ENCODE measurements around the gene CRHBP.
"Not testable (repeated sequence)": the region's sequence is repeated elsewhere in the genome, so short reads cannot be mapped to it uniquely, and the experiment has no call there.

Gene CRHBP

DNA sequence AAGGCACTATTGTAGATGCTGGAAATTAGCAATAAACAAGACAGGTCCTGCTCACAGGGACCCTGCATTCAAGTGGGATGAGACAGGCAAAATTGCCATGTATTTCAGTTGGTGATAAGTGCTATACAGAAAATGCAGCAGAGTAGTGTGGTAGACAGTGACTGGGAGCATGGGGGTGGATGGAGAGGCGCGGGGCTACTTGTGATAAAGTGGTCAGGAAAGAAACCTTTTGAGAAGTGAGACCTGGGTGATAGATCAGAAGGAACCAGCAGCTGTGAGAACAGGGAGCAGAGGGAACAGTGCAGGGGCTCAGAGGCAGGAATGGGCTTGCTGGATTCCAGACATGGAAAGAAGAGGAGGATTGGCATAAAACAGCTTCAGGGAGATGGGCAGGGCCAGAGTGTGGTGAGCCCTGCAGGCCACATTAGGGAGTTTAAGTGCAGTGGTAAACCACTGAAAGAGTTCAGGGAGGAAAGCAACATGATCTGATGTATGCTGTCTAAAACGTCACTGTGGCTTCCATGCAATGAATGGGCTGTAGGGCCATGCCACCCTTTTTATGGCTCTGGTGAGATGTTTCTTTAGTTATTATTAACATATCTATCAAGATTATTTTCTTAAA lies 7.3 kb downstream of the CRHBP start:
- peak; percentile 51 for DNase-seq

GRCh38 chr5:76964060-76964459 lies 11.2 kb downstream of the CRHBP start:
- DNase-seq, result no peak

DNA sequence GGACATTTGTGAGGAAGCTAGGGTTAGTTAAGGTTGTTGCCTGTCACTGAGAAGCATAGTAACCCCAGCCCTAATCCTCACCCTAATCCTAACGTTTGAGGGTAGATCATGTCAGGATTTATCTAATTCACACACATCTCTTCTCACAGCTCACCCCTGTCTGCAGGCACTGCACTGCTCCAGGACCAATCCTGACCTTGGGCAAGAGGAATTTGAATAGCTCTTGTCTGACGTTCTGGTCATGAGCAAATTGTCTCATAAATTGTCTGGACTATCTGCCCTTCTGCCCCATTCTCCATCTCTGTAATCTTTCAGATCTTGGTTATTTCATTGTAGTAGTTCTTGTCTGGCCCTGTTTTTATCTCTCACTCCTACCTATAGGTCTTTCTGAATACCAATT lies 18.7 kb downstream of the CRHBP start:
- no peak for DNase-seq

DNA sequence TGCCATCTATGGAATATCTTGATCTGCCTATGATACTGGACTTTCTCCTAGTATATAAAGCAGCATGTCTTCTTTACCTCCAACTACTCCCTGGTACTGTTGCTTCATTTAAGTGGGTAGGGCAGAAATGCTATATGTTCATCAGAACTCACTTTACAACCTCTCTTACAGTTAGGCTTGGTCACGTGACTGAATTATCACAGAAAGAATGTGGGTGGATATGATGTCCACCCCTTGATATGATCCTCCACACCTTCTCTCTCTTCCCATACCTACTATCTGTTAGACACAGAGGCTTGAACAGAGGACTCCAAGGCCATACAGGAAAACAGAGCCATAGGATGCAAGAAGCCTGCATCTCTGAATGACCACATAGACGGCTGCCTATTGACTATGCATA lies 19.8 kb downstream of the CRHBP start:
- no peak for DNase-seq

- no peak for DNase-seq
Measured at GRCh38 chr5:76974785-76975184, 21.9 kb downstream of the CRHBP start.

DNA sequence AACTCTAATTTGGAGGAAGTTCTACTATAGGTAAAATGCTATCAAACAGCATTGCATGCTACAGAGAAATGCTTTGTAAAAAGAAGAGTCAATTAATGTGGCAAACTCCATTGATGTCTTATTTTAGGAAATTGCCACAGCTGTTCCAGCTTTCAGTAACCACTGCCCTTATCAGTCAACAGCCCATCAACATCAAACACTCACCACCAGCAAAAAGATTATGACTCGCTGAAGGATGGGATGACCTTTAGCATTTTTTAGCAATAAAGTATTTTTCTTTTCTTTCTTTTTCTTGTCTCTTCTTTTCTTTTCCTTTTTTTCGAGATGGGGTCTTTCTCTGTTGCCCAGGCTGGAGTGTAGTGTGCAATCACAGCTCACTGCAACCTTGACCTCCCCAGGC lies 26.0 kb downstream of the CRHBP start:
- no peak for DNase-seq

GRCh38 chr5:76980518-76981144 lies 27.8 kb downstream of the CRHBP start:
- DNase-seq, result no peak

- DNase-seq, result no peak
Measured at GRCh38 chr5:76982450-76982849, 29.6 kb downstream of the CRHBP start.

DNA sequence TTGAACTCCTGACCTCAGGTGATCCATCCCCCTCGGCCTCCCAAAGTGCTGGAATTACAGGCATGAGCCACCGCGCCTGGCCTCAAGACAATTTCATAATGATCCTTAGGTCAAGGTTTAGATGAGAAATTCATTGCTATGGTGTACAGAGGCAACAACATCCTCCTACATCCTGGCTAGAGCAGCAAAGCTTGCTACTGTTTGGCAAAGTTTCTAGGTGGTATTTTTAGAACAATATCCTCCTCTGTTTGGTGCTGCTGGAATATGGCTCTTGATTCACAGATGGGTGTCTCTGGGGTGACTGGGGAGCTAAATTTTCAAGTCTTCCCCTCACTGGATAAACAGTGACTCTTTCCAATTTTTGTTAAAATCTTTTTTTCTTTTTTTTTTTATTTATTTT lies 30.6 kb downstream of the CRHBP start:
- no peak for DNase-seq

- DNase-seq, result no peak
Measured at GRCh38 chr5:76986825-76987526, 34.1 kb downstream of the CRHBP start.

DNA sequence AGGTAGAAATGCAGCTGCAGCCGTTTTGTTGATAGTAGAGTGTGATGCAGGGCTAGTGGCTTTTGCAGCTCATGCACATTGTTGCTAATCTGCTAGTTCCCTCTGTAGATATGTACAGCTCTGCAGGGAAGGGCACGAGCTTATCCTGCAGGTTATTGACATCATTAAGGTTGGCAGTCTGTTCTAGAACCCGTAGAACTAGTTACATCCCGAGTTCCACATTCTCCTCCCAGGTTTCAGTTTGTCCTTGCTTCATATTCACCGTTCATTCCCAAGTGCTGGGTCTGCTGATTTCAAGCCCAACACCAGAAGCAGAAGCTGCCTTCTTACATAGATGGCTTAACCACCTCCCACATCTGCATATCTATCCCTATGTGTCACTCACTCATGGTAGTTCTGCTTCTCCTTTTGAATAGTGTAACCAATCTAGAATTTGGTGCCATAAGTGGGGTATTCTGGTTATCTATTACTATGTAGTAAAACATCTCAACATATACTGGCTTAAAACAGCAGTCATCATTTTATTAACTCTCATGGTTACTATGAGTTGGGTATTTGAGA lies 38.1 kb downstream of the CRHBP start:
- DNase-seq, result no peak

GRCh38 chr5:76993436-76993835 lies 40.6 kb downstream of the CRHBP start:
- DNase-seq, result not testable (repeated sequence)

DNA sequence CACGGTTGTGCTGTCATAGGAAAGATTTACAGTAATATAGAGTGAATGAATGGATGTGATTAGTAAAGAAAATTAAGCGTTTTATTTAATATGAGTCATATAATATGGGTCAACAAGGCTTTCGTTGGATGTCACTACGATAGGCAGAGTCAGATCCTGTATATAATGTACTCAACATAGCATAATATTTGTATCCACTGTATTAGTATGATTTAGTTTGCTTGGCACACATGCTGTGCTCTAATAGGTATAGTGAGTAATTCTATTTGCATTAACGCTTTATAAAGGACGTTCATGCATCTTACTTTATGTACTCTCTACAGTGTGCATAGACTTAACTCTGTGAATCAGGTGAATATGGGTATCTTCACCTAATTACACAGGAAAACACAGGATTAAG lies 41.5 kb downstream of the CRHBP start:
- DNase-seq, result no peak

DNA sequence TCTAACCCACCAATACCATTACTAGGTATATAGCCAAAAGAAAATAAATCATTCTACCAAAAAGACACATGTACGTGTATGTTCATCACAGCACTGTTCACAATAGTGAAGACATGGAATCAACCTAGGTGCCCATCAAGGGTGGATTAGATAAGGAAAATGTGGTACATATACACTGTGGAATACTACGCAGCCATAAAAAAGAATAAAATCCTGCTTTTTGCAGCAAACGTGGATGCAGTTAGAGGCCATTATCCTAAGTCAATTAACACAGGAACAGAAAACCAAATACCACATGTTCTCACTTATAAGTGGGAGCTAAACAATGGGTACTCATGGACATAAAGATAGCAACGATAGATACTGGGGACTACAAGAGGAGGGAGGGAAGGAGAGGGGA lies 45.4 kb downstream of the CRHBP start:
- not testable (repeated sequence) for DNase-seq

DNA sequence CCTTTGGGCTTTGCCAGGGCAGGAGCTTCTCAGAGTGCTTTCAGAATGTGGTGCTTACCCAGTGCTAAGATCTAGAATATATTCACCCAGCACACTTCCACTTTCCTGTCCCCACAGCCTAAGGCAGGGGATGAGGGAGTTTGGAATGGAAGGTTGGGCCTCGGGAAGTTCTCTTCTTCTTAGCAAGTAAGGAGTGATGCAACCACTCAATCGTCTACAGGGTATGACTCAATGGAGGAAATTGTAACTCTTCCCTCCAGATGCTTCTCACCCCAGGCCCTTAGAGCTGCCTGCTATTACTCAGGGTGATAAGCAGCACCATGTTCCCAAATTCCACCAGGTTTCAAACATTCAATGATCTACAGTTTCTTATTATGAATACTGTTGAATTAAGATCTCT lies 46.6 kb downstream of the CRHBP start:
- DNase-seq, result peak; percentile 93

DNA sequence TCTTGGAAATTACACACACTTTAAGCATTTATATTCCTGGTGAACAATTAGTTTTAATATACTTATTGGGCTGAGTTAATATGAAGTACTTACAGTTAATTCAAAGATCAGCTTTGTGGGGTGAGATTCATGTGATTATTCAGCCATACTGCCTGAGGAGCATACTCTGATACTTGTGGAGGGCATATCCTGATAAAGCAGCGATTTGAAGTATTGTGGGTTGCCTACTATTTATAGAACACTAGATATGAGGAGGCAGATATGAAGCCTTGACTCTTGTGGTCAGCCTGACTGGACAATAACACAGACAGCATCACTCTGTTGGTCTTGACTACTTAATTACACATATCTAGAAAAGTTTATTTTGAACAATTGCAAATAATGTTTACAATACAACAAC lies 50.4 kb downstream of the CRHBP start:
- no peak for DNase-seq

GRCh38 chr5:77006124-77006523 lies 53.3 kb downstream of the CRHBP start:
- DNase-seq, result no peak

DNA sequence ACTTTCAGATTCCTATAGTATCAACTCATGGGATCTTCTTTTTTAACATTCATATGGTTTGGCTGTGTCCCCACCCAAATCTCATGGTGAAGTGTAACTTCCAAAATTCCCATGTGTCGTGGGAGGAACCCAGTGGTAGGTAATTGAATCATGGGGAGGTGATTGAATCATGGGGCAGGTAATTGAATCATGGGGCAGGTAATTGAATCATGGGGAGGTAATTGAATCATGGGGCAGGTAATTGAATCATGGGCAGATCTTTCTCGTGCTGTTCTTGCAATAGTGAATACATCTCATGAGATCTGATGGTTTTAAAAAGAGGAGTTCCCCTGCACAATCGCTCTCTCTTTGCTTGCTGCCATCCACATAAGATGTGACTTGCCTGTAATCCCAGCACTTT lies 55.6 kb downstream of the CRHBP start:
- DNase-seq, result no peak

DNA sequence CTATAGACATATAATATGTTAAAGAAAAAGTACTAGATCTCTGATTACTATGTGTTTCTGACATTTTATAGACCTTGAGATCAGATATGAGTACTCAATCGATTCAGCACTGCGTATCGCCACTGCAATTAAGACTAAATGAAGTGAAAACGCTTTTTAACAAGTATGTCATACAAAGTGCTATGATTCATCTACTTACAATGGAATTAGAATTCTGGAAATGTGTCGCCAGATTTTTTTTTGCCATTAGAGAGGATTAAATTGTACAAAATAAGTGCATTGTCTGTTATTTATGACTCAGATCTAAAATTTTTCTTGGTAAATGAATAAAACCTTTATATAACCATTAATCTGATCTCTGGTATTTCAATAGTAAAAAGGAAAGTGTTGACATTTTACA lies 57.4 kb downstream of the CRHBP start:
- no peak for DNase-seq

- DNase-seq, result no peak
Measured at GRCh38 chr5:77011498-77011897, 58.7 kb downstream of the CRHBP start.

DNA sequence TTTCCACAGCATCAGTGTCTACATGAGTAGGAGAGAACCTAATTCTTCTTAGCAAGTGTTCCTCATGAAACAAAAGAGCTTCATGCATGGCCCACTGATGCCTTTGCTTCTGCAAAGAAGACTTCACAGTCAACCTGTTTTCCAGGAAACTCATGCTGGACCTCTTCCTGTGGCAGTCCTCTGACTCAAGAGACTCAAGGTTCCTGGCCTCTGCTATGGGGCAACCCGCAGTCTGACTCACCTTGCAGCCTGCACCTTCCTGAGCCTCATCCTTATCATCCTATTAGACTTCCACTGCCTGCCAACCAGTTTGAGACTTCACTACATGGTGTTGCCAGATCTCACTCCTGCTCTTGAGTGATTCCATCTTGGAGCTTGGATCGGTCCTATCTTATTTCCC lies 59.8 kb downstream of the CRHBP start:
- DNase-seq, result no peak

DNA sequence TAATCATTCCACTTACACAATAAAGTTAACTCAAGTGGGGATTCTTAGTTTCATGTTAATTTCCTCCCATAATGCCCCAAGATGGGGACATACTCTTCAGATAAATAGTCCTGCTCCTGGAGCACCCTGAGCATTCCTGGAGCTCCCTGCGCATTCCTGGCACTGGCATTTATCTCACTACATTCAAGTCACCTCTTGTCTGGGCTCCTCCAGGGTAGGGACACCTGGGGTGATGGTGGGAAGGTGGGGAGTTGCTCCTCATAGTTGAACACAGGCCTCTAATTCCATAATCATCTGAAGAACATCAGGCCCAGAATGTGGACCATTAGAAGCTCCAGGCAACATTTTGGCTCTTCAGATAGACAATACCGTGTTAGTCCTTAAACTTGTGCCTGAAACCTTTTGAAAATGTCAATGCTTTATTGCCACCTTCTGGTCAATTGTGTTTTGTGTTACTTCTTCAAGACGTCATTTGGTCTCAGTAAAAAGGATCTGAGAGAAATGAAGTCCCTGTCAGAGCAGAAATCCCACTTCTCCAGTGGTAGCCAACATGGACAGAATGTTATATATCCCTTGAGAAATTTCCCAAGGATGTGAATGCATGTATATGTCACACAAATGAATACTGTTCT lies 63.2 kb downstream of the CRHBP start:
- peak; percentile 62 for DNase-seq

DNA sequence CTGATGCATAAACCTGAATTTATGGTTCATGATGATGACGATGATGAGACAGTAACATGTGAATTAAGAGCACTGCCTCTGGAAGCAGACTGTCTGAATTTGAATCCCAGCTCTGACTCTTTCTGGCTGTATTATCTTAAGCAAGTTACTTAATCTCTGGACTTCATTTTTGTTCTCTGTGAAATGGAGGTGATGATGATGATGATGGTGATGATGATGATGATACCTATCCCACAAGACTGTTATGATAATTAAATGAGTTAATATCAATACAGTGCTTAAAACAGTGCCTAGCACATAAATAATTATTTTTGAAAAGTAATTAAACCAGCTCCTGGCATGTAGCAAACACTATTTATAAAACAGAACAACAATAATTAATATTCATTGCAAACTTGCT lies 64.1 kb downstream of the CRHBP start:
- DNase-seq, result no peak

DNA sequence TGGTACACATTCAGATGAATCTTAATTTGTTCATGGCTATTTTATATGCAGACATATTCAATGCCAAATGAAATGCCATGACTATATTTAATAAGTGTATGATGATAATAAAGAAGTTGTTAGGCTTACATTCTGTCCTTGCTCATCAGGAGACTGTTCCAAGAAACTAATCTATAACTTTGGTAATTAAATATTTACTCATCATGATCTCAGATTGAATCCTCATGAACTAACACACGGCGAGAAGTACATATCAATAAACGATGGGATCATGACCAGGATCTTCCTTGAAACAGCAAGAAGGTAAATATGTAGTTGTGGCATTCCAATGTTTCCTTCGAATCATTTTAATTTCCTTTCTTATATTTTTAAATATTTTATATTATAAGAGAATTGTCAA lies 64.8 kb downstream of the CRHBP start:
- DNase-seq, result no peak

Data from EL (cell line).